ENCODE measurements around the gene ZNF398.

- TF ChIP-seq, protein P1, sequence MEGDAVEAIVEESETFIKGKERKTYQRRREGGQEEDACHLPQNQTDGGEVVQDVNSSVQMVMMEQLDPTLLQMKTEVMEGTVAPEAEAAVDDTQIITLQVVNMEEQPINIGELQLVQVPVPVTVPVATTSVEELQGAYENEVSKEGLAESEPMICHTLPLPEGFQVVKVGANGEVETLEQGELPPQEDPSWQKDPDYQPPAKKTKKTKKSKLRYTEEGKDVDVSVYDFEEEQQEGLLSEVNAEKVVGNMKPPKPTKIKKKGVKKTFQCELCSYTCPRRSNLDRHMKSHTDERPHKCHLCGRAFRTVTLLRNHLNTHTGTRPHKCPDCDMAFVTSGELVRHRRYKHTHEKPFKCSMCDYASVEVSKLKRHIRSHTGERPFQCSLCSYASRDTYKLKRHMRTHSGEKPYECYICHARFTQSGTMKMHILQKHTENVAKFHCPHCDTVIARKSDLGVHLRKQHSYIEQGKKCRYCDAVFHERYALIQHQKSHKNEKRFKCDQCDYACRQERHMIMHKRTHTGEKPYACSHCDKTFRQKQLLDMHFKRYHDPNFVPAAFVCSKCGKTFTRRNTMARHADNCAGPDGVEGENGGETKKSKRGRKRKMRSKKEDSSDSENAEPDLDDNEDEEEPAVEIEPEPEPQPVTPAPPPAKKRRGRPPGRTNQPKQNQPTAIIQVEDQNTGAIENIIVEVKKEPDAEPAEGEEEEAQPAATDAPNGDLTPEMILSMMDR (IDR thresholded peaks at IDR 0.05) = no peak
- TF ChIP-seq POLR2A (IDR thresholded peaks at IDR 0.05) = no peak
These were observed 43.0 kb upstream of the ZNF398 start for GRCh38 chr7:149104214-149104613.

All from body of pancreas (tissue), 4 donors.